AG04450 (cell line): ENCODE data around the gene TFAP2A. TPM values are rescaled to one million over a fixed set of nuclear protein-coding genes. Genes with fewer than 3 reads are reported as not detected.

ENCODE experiments used
- CTCF ChIA-PET: fragments of 300-600, 350-600 bp; formaldehyde crosslinking; extraction: SDS; loops from one replicate; lab custom pipeline; 2022; ENCODE audit warnings: antibody characterized with exemption, inconsistent platforms; lab: Charles Lee
- POLR2A ChIA-PET: fragments of 350-600 bp; formaldehyde crosslinking; extraction: SDS; loops from one replicate; lab custom pipeline; 2021; ENCODE audit warnings: antibody characterized with exemption, inconsistent platforms; lab: Yijun Ruan, JAX
- DNase-seq: peaks from one replicate; pipeline ENCODE4 v3.0.0-alpha.2; 2011; ENCODE audit warnings: low read depth, low spot score
- H3K27ac ChIP-seq: one replicate; pipeline ENCODE4 v1.5.1; 2012; ENCODE audit warnings: low read depth, low read length, control low read depth
- H3K27me3 ChIP-seq: one replicate; pipeline ENCODE4 v1.6.0; 2012; ENCODE audit warnings: low read length; ENCODE audit not compliant: control insufficient read depth, insufficient read depth
- H3K4me3 ChIP-seq: 2 replicates; pipeline ENCODE4 v1.5.1; 2011; ENCODE audit warnings: mild to moderate bottlenecking, low read depth, low read length, control low read depth
- H3K9me3 ChIP-seq: 2 replicates; pipeline ENCODE4 v1.5.1; 2012; ENCODE audit warnings: low read length; ENCODE audit not compliant: control insufficient read depth, insufficient read depth
- CTCF ChIP-seq: IDR thresholded peaks from 2 replicates; pipeline ENCODE4 v1.5.1; 2011; ENCODE audit warnings: low read depth, low read length, control low read depth, inconsistent platforms
- polyA plus RNA-seq: library from polyadenylated mRNA; depleted of rRNA; stranded (reverse); fragments of >200 nt; gene quantifications from 2 replicates; pipeline ENCODE4 v1.2.3, GENCODE V29; 2011

The TFAP2A gene
- polyA plus RNA-seq, 1 experiment: 2.3 TPM

GRCh38 chr6:10449751-10450150, 34.9 kb upstream of the TFAP2A start:
- POLR2A ChIA-PET: no interaction called here
- H3K9me3 ChIP-seq: no peaks in the 10 kb centered on the region; the same call in 1 of the 2 replicates
- TF ChIP-seq CTCF: no peak
- H3K27me3 ChIP-seq: no peaks in the 10 kb centered on the region
- no peak for DNase-seq
- H3K4me3 ChIP-seq: no peak overlapping the region
- CTCF ChIA-PET: no interaction called here
- no peak overlapping the region for H3K27ac ChIP-seq

- no peak overlapping the region for H3K27ac ChIP-seq
- no peak overlapping the region for H3K4me3 ChIP-seq
- ChIA-PET POLR2A (no interaction called here), CTCF (interaction anchor here (0.6 kb wide), 1 partner anchor 1918 kb away, joined by 3 read pairs; no protein-coding TSS in a partner anchor)
- no peak for DNase-seq
- TF ChIP-seq CTCF: no peak
- no peaks in the 10 kb centered on the region; the same call in 1 of the 2 replicates for H3K9me3 ChIP-seq
- no peaks in the 10 kb centered on the region for H3K27me3 ChIP-seq
Measured at GRCh38 chr6:10448096-10448495, 33.2 kb upstream of the TFAP2A start.

- TF ChIP-seq CTCF: no peak
- H3K9me3 ChIP-seq: no peaks in the 10 kb centered on the region
- no peak overlapping the region for H3K27ac ChIP-seq
- ChIA-PET POLR2A (no interaction called here), CTCF (interaction anchor here (1.2 to 1.5 kb wide), 2 partner anchors 12 to 19 kb away, joined by 4 to 5 read pairs; no protein-coding TSS in a partner anchor)
- DNase-seq: no peak
- no peaks in the 10 kb centered on the region for H3K27me3 ChIP-seq
- H3K4me3 ChIP-seq: no peak overlapping the region
Measured at GRCh38 chr6:10446548-10446947, 31.7 kb upstream of the TFAP2A start.

- DNase-seq: no peak
- H3K9me3 ChIP-seq: no peaks in the 10 kb centered on the region
- ChIA-PET POLR2A (no interaction called here), CTCF (interaction anchor here (0.6 to 1.2 kb wide), 3 partner anchors 13 to 26 kb away, joined by 3 to 6 read pairs (median 3); no protein-coding TSS in a partner anchor)
- H3K27ac ChIP-seq: peak overlapping the region; percentile 78
- no peak overlapping the region for H3K4me3 ChIP-seq
- TF ChIP-seq CTCF: no peak
- no peaks in the 10 kb centered on the region for H3K27me3 ChIP-seq
Measured at GRCh38 chr6:10441655-10442009, 26.8 kb upstream of the TFAP2A start.

- no peak for TF ChIP-seq CTCF
- CTCF ChIA-PET: interaction anchor here (0.6 to 1.2 kb wide), 4 partner anchors 12 to 25 kb away, joined by 3 to 6 read pairs (median 3); no protein-coding TSS in a partner anchor
- Histone ChIP-seq H3K27me3 (no peaks in the 10 kb centered on the region), H3K4me3 (no peak overlapping the region), H3K27ac (peak overlapping the region; percentile 86), H3K9me3 (no peaks in the 10 kb centered on the region)
- peak; percentile 53 for DNase-seq
- POLR2A ChIA-PET: no interaction called here
Measured at GRCh38 chr6:10441004-10441654, 26.3 kb upstream of the TFAP2A start.
